Measurements from ENCODE around the gene DOCK3. TPM values are rescaled to one million over a fixed set of nuclear protein-coding genes. Genes with fewer than 3 reads are reported as not detected.

DOCK3 gene
- total RNA-seq, 1 donor: 0.36 TPM

- Histone ChIP-seq H4K20me1 (ENCODE audit: insufficient read depth, low read length) (no peaks in the 10 kb centered on the region), H3K27me3 (ENCODE audit: insufficient read depth, low read length) (no peaks in the 10 kb centered on the region), H3K36me3 (ENCODE audit: insufficient read depth, low read length) (no peaks in the 10 kb centered on the region), H3K4me3 (ENCODE audit: insufficient read depth, low read length) (no peak overlapping the region), H3K4me2 (ENCODE audit: insufficient read depth, low read length) (no peak overlapping the region), H3K79me2 (ENCODE audit: insufficient read depth, low read length) (no peaks in the 10 kb centered on the region), H3K9me3 (ENCODE audit: low read depth, low read length) (no peaks in the 10 kb centered on the region), H2AFZ (ENCODE audit: low read length) (no peak overlapping the region), H3K4me1 (ENCODE audit: insufficient read depth, low read length) (no peaks in the 10 kb centered on the region), H3K27ac (ENCODE audit: low read depth, low read length) (no peak overlapping the region)
- DNase-seq (ENCODE audit: insufficient read length, low spot score, missing footprints): no peak
- no peak for TF ChIP-seq CTCF (IDR thresholded peaks at IDR 0.05; ENCODE audit: extremely low read depth, low read depth, low read length)
These were observed 599.3 kb downstream of the DOCK3 start for GRCh38 chr3:51274052-51274451.

GRCh38 chr3:51275111-51275805 is 600.5 kb downstream of the DOCK3 start:
- Histone ChIP-seq H3K27me3 (ENCODE audit: insufficient read depth, low read length) (no peaks in the 10 kb centered on the region), H2AFZ (ENCODE audit: low read length) (no peak overlapping the region), H3K4me2 (ENCODE audit: insufficient read depth, low read length) (no peak overlapping the region), H3K9me3 (ENCODE audit: low read depth, low read length) (no peaks in the 10 kb centered on the region), H3K79me2 (ENCODE audit: insufficient read depth, low read length) (no peaks in the 10 kb centered on the region), H4K20me1 (ENCODE audit: insufficient read depth, low read length) (no peaks in the 10 kb centered on the region), H3K4me1 (ENCODE audit: insufficient read depth, low read length) (no peaks in the 10 kb centered on the region), H3K27ac (ENCODE audit: low read depth, low read length) (no peak overlapping the region), H3K4me3 (ENCODE audit: insufficient read depth, low read length) (no peak overlapping the region), H3K36me3 (ENCODE audit: insufficient read depth, low read length) (no peaks in the 10 kb centered on the region)
- DNase-seq (ENCODE audit: insufficient read length, low spot score, missing footprints): no peak
- no peak for TF ChIP-seq CTCF (IDR thresholded peaks at IDR 0.05; ENCODE audit: extremely low read depth, low read depth, low read length)

GRCh38 chr3:51276046-51276445 is 601.3 kb downstream of the DOCK3 start:
- Histone ChIP-seq H3K4me1 (ENCODE audit: insufficient read depth, low read length) (no peaks in the 10 kb centered on the region), H3K36me3 (ENCODE audit: insufficient read depth, low read length) (no peaks in the 10 kb centered on the region), H3K4me3 (ENCODE audit: insufficient read depth, low read length) (no peak overlapping the region), H2AFZ (ENCODE audit: low read length) (no peak overlapping the region), H3K27ac (ENCODE audit: low read depth, low read length) (no peak overlapping the region), H3K27me3 (ENCODE audit: insufficient read depth, low read length) (no peaks in the 10 kb centered on the region), H4K20me1 (ENCODE audit: insufficient read depth, low read length) (no peaks in the 10 kb centered on the region), H3K79me2 (ENCODE audit: insufficient read depth, low read length) (no peaks in the 10 kb centered on the region), H3K4me2 (ENCODE audit: insufficient read depth, low read length) (no peak overlapping the region), H3K9me3 (ENCODE audit: low read depth, low read length) (no peaks in the 10 kb centered on the region)
- TF ChIP-seq CTCF (IDR thresholded peaks at IDR 0.05; ENCODE audit: extremely low read depth, low read depth, low read length): no peak
- DNase-seq (ENCODE audit: insufficient read length, low spot score, missing footprints): no peak

GRCh38 chr3:51279448-51279847 is 604.7 kb downstream of the DOCK3 start:
- Histone ChIP-seq H3K4me2 (ENCODE audit: insufficient read depth, low read length) (no peak overlapping the region), H3K27me3 (ENCODE audit: insufficient read depth, low read length) (no peaks in the 10 kb centered on the region), H3K4me1 (ENCODE audit: insufficient read depth, low read length) (peaks cover 13% of the 10 kb centered on the region), H3K27ac (ENCODE audit: low read depth, low read length) (no peak overlapping the region), H3K4me3 (ENCODE audit: insufficient read depth, low read length) (no peak overlapping the region), H3K9me3 (ENCODE audit: low read depth, low read length) (peaks cover 3% of the 10 kb centered on the region), H4K20me1 (ENCODE audit: insufficient read depth, low read length) (no peaks in the 10 kb centered on the region), H2AFZ (ENCODE audit: low read length) (no peak overlapping the region), H3K79me2 (ENCODE audit: insufficient read depth, low read length) (no peaks in the 10 kb centered on the region), H3K36me3 (ENCODE audit: insufficient read depth, low read length) (no peaks in the 10 kb centered on the region)
- TF ChIP-seq CTCF (IDR thresholded peaks at IDR 0.05; ENCODE audit: extremely low read depth, low read depth, low read length): no peak
- DNase-seq (ENCODE audit: insufficient read length, low spot score, missing footprints): no peak

Data from osteoblast (primary cell).